BJ (cell line): Measurements from ENCODE around the gene ACVR1. TPM values are rescaled to one million over a fixed set of nuclear protein-coding genes. Genes with fewer than 3 reads are reported as not detected.
"Not testable (repeated sequence)": the region's sequence is repeated elsewhere in the genome, so short reads cannot be mapped to it uniquely, and the experiment has no call there.

Source experiments
- CTCF ChIA-PET: fragments of 350-600 bp; formaldehyde crosslinking; extraction: SDS; loops from one replicate; lab custom pipeline; 2021; ENCODE audit warnings: antibody characterized with exemption, inconsistent platforms; lab: Yijun Ruan, JAX
- POLR2A ChIA-PET: fragments of 300-600 bp; sonication (Branson Sonifier 250); formaldehyde crosslinking; extraction: SDS; loops from one replicate; lab custom pipeline; 2021; ENCODE audit warnings: antibody characterized with exemption; lab: Charles Lee
- DNase-seq: peaks from one replicate; pipeline ENCODE4 v3.0.0-alpha.2; 2011; ENCODE audit warnings: low read depth
- H3K27me3 ChIP-seq: 2 replicates; pipeline ENCODE4 v1.6.0; 2011; ENCODE audit warnings: low read length; ENCODE audit not compliant: control insufficient read depth, insufficient read depth
- H3K36me3 ChIP-seq: 2 replicates; pipeline ENCODE4 v1.5.1; 2011; ENCODE audit warnings: low read length; ENCODE audit not compliant: control insufficient read depth, insufficient read depth
- H3K4me3 ChIP-seq: 2 replicates; pipeline ENCODE4 v1.5.1; 2011; ENCODE audit warnings: low read depth, mild to moderate bottlenecking, control low read depth, low read length
- CTCF ChIP-seq: IDR thresholded peaks from 2 replicates; pipeline ENCODE4 v1.5.1; 2011; ENCODE audit warnings: low read depth, mild to moderate bottlenecking, control low read depth, inconsistent platforms, low read length, moderate library complexity; ENCODE audit not compliant: insufficient read depth
- polyA plus RNA-seq: library from polyadenylated mRNA; depleted of rRNA; stranded (reverse); fragments of >200 nt; gene quantifications from 2 replicates; pipeline ENCODE4 v1.2.3, GENCODE V29; 2011

The ACVR1 gene
- polyA plus RNA-seq, 1 experiment: 28.5 TPM

GRCh38 chr2:157727693-157728092 lies 148.4 kb downstream of the ACVR1 start:
- DNase-seq: no peak
- TF ChIP-seq CTCF: no peak
- CTCF ChIA-PET: no interaction called here
- POLR2A ChIA-PET: no interaction called here
- H3K4me3 ChIP-seq: no peak overlapping the region
- no peaks in the 10 kb centered on the region for H3K27me3 ChIP-seq
- H3K36me3 ChIP-seq: no peaks in the 10 kb centered on the region

GRCh38 chr2:157726946-157727345 lies 149.2 kb downstream of the ACVR1 start:
- ChIA-PET POLR2A (no interaction called here), CTCF (no interaction called here)
- H3K4me3 ChIP-seq: no peak overlapping the region
- DNase-seq: no peak
- no peaks in the 10 kb centered on the region for H3K27me3 ChIP-seq
- TF ChIP-seq CTCF: no peak
- no peaks in the 10 kb centered on the region for H3K36me3 ChIP-seq

GRCh38 chr2:157725846-157726245 lies 150.3 kb downstream of the ACVR1 start:
- POLR2A ChIA-PET: no interaction called here
- no peak overlapping the region for H3K4me3 ChIP-seq
- H3K27me3 ChIP-seq: no peaks in the 10 kb centered on the region
- DNase-seq: no peak
- no peaks in the 10 kb centered on the region for H3K36me3 ChIP-seq
- CTCF ChIA-PET: no interaction called here
- no peak for TF ChIP-seq CTCF

- H3K36me3 ChIP-seq: no peaks in the 10 kb centered on the region
- ChIA-PET POLR2A (no interaction called here), CTCF (no interaction called here)
- DNase-seq: no peak
- no peak for TF ChIP-seq CTCF
- no peaks in the 10 kb centered on the region for H3K27me3 ChIP-seq
- no peak overlapping the region for H3K4me3 ChIP-seq
These were observed 153.4 kb downstream of the ACVR1 start for GRCh38 chr2:157722580-157723234.

- H3K27me3 ChIP-seq: no peaks in the 10 kb centered on the region
- ChIA-PET CTCF (no interaction called here), POLR2A (no interaction called here)
- H3K4me3 ChIP-seq: no peak overlapping the region
- no peak for DNase-seq
- TF ChIP-seq CTCF: no peak
- H3K36me3 ChIP-seq: no peaks in the 10 kb centered on the region; the same call in 1 of the 2 replicates
These were observed 155.6 kb downstream of the ACVR1 start for GRCh38 chr2:157720504-157720903.

- H3K27me3 ChIP-seq, H3K36me3 ChIP-seq, POLR2A ChIA-PET, DNase-seq, CTCF ChIA-PET, H3K4me3 ChIP-seq: not testable (repeated sequence)
These were observed 171.5 kb downstream of the ACVR1 start for GRCh38 chr2:157704653-157705052.

- H3K4me3 ChIP-seq, H3K36me3 ChIP-seq, DNase-seq, H3K27me3 ChIP-seq, CTCF ChIA-PET, POLR2A ChIA-PET: not testable (repeated sequence)
These were observed 172.0 kb downstream of the ACVR1 start for GRCh38 chr2:157704148-157704547.
